HCT116 (cell line): Measurements from ENCODE around the gene STK39. TPM values are rescaled to one million over a fixed set of nuclear protein-coding genes. Genes with fewer than 3 reads are reported as not detected.

Experiments used
- ATAC-seq: fragments of 200-7000 bp; cut with Tn5 transposase; 2 replicates; pipeline ENCODE4 v1.9.1; 2020; ENCODE audit warnings: mild to moderate bottlenecking, moderate library complexity
- BruUV-seq: library from RNA; stranded (reverse); fragments of 400-500 nt; replicated peaks from 2 replicates; lab custom pipeline; 2021; lab: Mats Ljungman, UMichigan
- CTCF ChIA-PET: fragments of 300-600 bp; sonication (Branson Sonifier 250); formaldehyde crosslinking; loops from one replicate; lab custom pipeline; 2021; ENCODE audit warnings: antibody characterized with exemption; lab: Charles Lee
- POLR2A ChIA-PET: fragments of 300-600, 350-600 bp; sonication (Branson Sonifier 250); formaldehyde crosslinking; loops from one replicate; lab custom pipeline; 2021; ENCODE audit warnings: antibody characterized with exemption; lab: Charles Lee
- RAD21 ChIA-PET, 2 experiments: fragments of 300-600 bp; sonication (Branson Sonifier 250); formaldehyde crosslinking; loops; one replicate each; lab custom pipeline; 2023; ENCODE audit warnings: low total read pairs in 2 of 2; ENCODE audit not compliant: uncharacterized antibody in 2 of 2, unreplicated experiment in 2 of 2, low non-redundant PET in 1 of 2; lab: Charles Lee
- DNase-seq: peaks from one replicate; pipeline ENCODE4 v3.0.0-alpha.2; 2010; ENCODE audit warnings: low read depth, low spot score
- H2AFZ ChIP-seq: fragments of 200-600 bp; shearing (Covaris generic), sonication (generic); 2 replicates; pipeline ENCODE4 v1.6.1; 2017; ENCODE audit warnings: low read depth, mixed run types, mixed read lengths, antibody characterized with exemption, low read length; ENCODE audit not compliant: poor library complexity, severe bottlenecking
- H3K27ac ChIP-seq: 2 replicates; pipeline ENCODE4 v1.5.1; 2012; ENCODE audit warnings: low read depth, low read length
- H3K27me3 ChIP-seq: fragments of 200-600 bp; sonication (generic); 2 replicates; pipeline ENCODE4 v1.6.1; 2016; ENCODE audit warnings: mixed run types, low read length, mixed read lengths; ENCODE audit not compliant: insufficient read depth
- H3K36me3 ChIP-seq, 2 experiments: fragments of 200-500 bp in 1 of 2; fragments of 200-600 bp in 1 of 2; sonication (Bioruptor generic) in 1 of 2; sonication (generic) in 1 of 2; 2 replicates each; pipeline versions ENCODE4 v1.5.1 to v1.6.1; 2014 to 2016; ENCODE audit warnings: low read length in 2 of 2, inconsistent platforms in 1 of 2, mixed read lengths in 1 of 2, mixed run types in 1 of 2; ENCODE audit not compliant: insufficient read depth in 2 of 2, control insufficient read depth in 1 of 2
- H3K4me1 ChIP-seq, 2 experiments: fragments of 200-600 bp in 1 of 2; sonication (generic) in 1 of 2; 2 replicates each; pipeline versions ENCODE4 v1.5.1 to v1.6.1; 2012 to 2017; ENCODE audit warnings: low read length in 2 of 2, inconsistent platforms in 1 of 2, mild to moderate bottlenecking in 1 of 2, mixed read lengths in 1 of 2, mixed run types in 1 of 2, moderate library complexity in 1 of 2; ENCODE audit not compliant: insufficient read depth in 2 of 2, control insufficient read depth in 1 of 2
- H3K4me2 ChIP-seq: fragments of 200-600 bp; sonication (generic); 2 replicates; pipeline ENCODE4 v1.6.1; 2017; ENCODE audit warnings: mixed run types, low read length, mixed read lengths
- H3K4me3 ChIP-seq, 2 experiments: fragments of 200-600 bp in 1 of 2; sonication (generic) in 1 of 2; replicated peaks in 1 of 2; 2 replicates each; pipeline ENCODE4 v1.5.1; 2011 to 2016; ENCODE audit warnings: low read length in 2 of 2, control low read depth in 1 of 2, low read depth in 1 of 2, mild to moderate bottlenecking in 1 of 2, mixed read lengths in 1 of 2, mixed run types in 1 of 2
- H3K79me2 ChIP-seq: fragments of 200-600 bp; sonication (generic); 2 replicates; pipeline ENCODE4 v1.6.1; 2017; ENCODE audit warnings: mild to moderate bottlenecking, mixed run types, low read length, moderate library complexity, mixed read lengths; ENCODE audit not compliant: insufficient read depth
- H3K9ac ChIP-seq: fragments of 200-600 bp; sonication (generic); 2 replicates; pipeline ENCODE4 v1.6.1; 2016; ENCODE audit warnings: low read length, mixed read lengths
- H3K9me2 ChIP-seq: fragments of 200-600 bp; sonication (generic), shearing (Covaris generic); 2 replicates; pipeline ENCODE4 v1.6.1; 2017; ENCODE audit warnings: mixed run types, mild to moderate bottlenecking, moderate library complexity; ENCODE audit not compliant: insufficient read depth
- H3K9me3 ChIP-seq, 2 experiments: fragments of 200-500 bp in 1 of 2; fragments of 200-600 bp in 1 of 2; sonication (Bioruptor generic) in 1 of 2; sonication (generic) in 1 of 2; 2 replicates each; pipeline ENCODE4 v1.6.1; 2014 to 2017; ENCODE audit warnings: low read length in 2 of 2, mixed read lengths in 2 of 2, inconsistent platforms in 1 of 2, low read depth in 1 of 2, mild to moderate bottlenecking in 1 of 2, mixed run types in 1 of 2, moderate library complexity in 1 of 2; ENCODE audit not compliant: control insufficient read depth in 1 of 2, insufficient read depth in 1 of 2
- H4K20me1 ChIP-seq: fragments of 200-600 bp; sonication (generic), shearing (Covaris generic); 2 replicates; pipeline ENCODE4 v1.6.1; 2017; ENCODE audit warnings: mixed run types, mild to moderate bottlenecking, moderate library complexity; ENCODE audit not compliant: insufficient read depth
- CBX3 ChIP-seq: IDR thresholded peaks from 2 replicates; pipeline ENCODE4 v1.6.1; 2012; ENCODE audit warnings: low read depth
- ELF1 ChIP-seq: IDR thresholded peaks from 2 replicates; pipeline ENCODE4 v1.6.1; 2012; ENCODE audit warnings: low read depth, borderline replicate concordance
- EZH2phosphoT487 ChIP-seq: fragments of 200-600 bp; IDR thresholded peaks from 2 replicates; pipeline ENCODE4 v1.6.1; 2018; ENCODE audit warnings: antibody characterized with exemption, borderline replicate concordance
- RAD21 ChIP-seq: IDR thresholded peaks from 2 replicates; pipeline ENCODE4 v1.6.1; 2012; ENCODE audit warnings: low read depth, mild to moderate bottlenecking
- SP1 ChIP-seq: IDR thresholded peaks from 2 replicates; pipeline ENCODE4 v1.6.1; 2012; ENCODE audit warnings: low read depth
- YY1 ChIP-seq: IDR thresholded peaks from 2 replicates; pipeline ENCODE4 v1.6.1; 2011; ENCODE audit warnings: low read length, low read depth, moderate library complexity, mild to moderate bottlenecking; ENCODE audit not compliant: insufficient replicate concordance; ENCODE audit errors: extremely low read depth
- ZFX ChIP-seq: fragments of 450-650 bp; IDR thresholded peaks from 2 replicates; pipeline ENCODE4 v1.6.1; 2017
- ZNF274 ChIP-seq: fragments of 200-500 bp; sonication (Bioruptor generic); IDR thresholded peaks from 2 replicates; pipeline ENCODE4 v1.6.1; 2014; ENCODE audit warnings: mild to moderate bottlenecking, low read depth, low read length, inconsistent platforms
- intact Hi-C: fragments of 100-400 bp; cut with micrococcal nuclease; formaldehyde crosslinking; loops from 2 replicates; pipeline ENCODE4 v1.10.0; 2022
- total RNA-seq: library from RNA; stranded (reverse); gene quantifications from one replicate; pipeline ENCODE4 v1.2.1, GENCODE V29; 2021; ENCODE audit not compliant: unreplicated experiment
- TF ChIP-seq, protein P1 (sequence below): IDR thresholded peaks from 2 replicates; pipeline ENCODE4 v1.6.1; 2012
- TF ChIP-seq, protein P2 (sequence below): IDR thresholded peaks from 2 replicates; pipeline ENCODE4 v1.6.1; 2012

STK39 gene
- total RNA-seq, 1 experiment from 2014 or later, result 118 TPM

DNA sequence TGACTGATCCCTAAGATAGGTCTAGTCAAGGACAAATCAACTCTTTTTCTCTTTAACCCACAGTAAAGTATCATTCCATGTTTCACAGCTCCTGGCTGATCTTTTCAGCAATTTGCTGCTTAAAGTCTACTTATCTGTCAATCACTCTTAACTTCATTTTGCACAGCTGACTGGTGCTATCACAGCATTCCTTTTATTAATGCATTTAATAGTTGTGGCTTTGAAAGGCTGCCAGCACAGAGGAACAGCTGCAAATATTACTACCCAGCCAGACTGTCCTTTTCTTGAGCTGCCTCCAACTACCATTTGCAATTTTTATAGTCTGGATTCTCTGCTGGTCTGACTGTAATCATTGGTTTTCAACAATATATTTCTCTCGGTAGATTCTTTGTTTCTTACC lies 303.5 kb downstream of the STK39 start:
- H3K4me3 ChIP-seq, result no peak overlapping the region
- peaks cover 20% of the 10 kb centered on the region; the same call in 1 of the 2 replicates for H3K27me3 ChIP-seq
- no peaks in the 10 kb centered on the region for H4K20me1 ChIP-seq
- intact Hi-C loops, result no loop called here
- DNase-seq (no peak), ATAC-seq (no peak)
- no peak overlapping the region for H3K9ac ChIP-seq
- RAD21 ChIA-PET, result no interaction called here
- no peak overlapping the region for H3K4me2 ChIP-seq
- H3K79me2 ChIP-seq, result no peaks in the 10 kb centered on the region
- no TSS peak for BruUV-seq
- no peaks in the 10 kb centered on the region for H3K4me1 ChIP-seq
- TF ChIP-seq RAD21 (no peak), ZNF274 (no peak), YY1 (no peak), CBX3 (no peak), ZFX (no peak), ELF1 (no peak), EZH2phosphoT487 (no peak), SP1 (no peak)
- TF ChIP-seq, protein P1, sequence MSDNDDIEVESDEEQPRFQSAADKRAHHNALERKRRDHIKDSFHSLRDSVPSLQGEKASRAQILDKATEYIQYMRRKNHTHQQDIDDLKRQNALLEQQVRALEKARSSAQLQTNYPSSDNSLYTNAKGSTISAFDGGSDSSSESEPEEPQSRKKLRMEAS, result no peak
- TF ChIP-seq, protein P2, sequence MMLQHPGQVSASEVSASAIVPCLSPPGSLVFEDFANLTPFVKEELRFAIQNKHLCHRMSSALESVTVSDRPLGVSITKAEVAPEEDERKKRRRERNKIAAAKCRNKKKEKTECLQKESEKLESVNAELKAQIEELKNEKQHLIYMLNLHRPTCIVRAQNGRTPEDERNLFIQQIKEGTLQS, result no peak
- no peaks in the 10 kb centered on the region for H3K9me2 ChIP-seq
- no peaks in the 10 kb centered on the region for H3K9me3 ChIP-seq
- no peaks in the 10 kb centered on the region for H3K36me3 ChIP-seq
- POLR2A ChIA-PET, result no interaction called here
- CTCF ChIA-PET, result no interaction called here
- H3K27ac ChIP-seq, result no peak overlapping the region
- H2AFZ ChIP-seq, result no peak overlapping the region

DNA sequence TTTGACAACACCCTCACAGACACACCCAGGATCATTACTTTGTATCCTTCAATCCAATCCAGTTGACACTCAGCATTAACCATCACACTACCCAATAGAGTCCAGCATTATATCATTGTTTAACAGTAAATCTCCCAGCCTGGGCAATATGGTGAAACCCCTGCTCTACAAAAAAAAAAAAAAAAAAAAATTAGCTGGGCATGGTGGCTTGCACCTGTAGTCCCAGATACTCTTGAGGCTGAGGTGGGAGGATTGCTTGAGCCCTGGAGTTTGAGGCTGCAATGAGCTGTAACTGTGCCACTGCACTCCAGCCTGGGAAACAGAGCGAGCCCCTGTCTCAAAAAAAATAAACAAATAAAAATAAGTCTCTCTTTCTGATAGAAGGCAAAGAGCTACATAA lies 304.0 kb downstream of the STK39 start:
- no peak for DNase-seq
- Histone ChIP-seq H3K27ac (no peak overlapping the region), H3K36me3 (no peaks in the 10 kb centered on the region), H3K9me3 (no peaks in the 10 kb centered on the region)
- TF ChIP-seq ZNF274, result no peak
- TF ChIP-seq, all 23 proteins: peak for 0
- POLR2A ChIA-PET, result no interaction called here
- Histone ChIP-seq H3K27me3 (peaks cover 22% of the 10 kb centered on the region; the same call in 1 of the 2 replicates), H3K4me1 (no peaks in the 10 kb centered on the region), H3K9me2 (no peaks in the 10 kb centered on the region), H3K79me2 (no peaks in the 10 kb centered on the region), H2AFZ (no peak overlapping the region), H4K20me1 (no peaks in the 10 kb centered on the region), H3K4me2 (no peak overlapping the region), H3K4me3 (no peak overlapping the region), H3K9ac (no peak overlapping the region)
- no peak for ATAC-seq
- RAD21 ChIA-PET, result no interaction called here
- no TSS peak for BruUV-seq
- intact Hi-C loops, result no loop called here
- CTCF ChIA-PET, result no interaction called here
